ENCODE data around the gene HOXB3.

The HOXB3 gene

DNA sequence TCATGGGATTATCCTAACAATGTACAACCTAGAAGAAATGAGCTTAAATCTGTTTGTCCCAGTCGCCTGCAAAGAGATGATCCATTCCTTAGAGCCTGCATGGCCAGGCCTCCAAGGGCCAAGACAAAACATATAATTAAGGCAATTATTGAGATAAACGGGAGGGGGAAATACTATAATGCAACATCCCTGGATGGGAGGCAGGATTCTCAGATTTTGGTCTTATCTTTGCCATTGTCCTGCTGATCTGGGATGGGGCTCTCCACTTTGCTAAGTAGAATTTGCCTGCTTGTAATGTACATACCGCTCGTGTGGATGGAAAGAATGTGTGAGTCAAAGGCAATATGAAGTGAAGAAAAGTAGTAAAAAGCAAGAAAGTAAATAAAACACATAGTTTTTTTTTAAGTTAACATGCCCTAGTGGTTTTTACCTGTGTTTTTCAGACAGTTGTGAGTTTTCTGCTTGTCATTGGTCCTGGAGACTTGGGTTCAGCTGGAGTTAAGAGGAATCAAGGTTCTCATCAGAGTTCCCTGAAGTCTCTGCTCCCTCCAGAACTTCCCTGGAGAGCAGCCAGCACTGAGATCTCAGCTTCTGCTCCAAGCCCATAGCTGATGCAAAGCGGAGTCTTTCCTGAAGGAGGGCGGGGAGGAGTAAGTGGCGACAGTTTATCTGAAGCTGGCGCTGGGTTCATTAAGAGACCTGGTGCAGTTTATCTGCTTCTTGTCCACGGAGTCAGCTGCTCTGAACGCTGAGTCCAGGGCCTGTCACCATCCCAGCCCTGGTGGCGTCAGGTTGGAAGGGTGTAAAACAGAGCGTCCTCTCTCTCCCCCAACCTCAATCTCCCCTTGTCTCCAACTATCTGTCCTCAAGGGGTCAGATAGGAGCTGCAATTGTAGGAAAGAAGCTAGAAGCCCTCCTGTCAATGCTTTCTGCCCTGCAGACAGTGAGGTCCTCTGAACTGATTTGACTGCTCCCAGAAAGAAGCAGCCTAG lies 89.3 kb downstream of the HOXB3 start:
- no peak for DNase-seq (ENCODE audit: low read depth in 2 of 2)

DNA sequence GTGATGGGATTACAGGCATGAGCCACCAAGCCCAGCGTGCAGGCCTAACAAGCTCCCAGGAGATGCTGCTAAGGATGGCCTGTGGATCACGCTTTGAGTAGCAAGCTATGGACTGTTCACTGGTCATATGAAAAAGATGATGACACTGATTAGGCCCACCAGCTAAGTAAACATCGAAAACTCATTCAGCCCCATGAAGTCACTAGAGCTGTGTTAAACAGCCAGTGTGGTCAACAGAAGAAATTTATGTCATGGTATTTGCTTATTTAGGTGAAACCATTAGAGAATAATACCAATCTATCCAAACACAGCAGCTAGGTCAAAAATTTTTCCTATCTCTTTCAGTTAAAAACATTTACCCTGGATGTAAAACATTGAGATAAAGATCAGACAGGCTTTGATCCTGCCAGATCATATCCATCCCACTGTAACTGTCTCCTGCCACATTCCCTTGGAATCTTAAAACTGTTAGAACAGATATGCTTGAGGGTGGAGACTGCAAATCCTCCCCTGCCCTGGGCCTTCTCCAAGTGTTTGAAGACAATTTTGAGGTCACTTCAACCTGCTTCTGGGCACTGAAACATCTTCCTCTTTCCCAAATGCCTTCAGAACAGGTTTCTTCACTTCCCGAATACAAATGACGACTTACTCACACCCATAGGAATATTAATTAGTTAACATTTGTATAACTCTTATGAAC lies 90.2 kb downstream of the HOXB3 start:
- no peak for DNase-seq (ENCODE audit: low read depth in 2 of 2)

DNA sequence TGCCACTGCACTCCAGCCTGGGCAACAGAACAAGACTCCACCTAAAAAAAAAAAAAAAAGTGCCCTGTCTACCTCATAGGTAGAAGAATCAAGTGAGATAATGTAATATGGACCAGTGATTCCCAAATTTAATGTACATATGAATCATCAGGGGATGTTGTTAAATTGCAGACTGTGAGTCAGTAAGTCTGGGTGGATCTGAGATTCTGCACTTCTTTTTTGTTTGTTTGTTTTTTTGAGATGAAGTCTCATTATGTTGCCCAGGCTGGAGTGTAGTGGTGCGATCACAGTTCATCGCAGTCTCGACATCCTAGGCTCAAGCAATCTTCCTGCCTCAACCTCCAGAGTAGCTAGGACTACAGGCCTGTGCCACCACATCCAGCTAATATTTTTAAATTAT lies 90.8 kb downstream of the HOXB3 start:
- DNase-seq (ENCODE audit: low read depth in 2 of 2): no peak

Data from activated CD4-positive, alpha-beta T cell treated with anti-CD3 and anti-CD28 coated beads for 24 hours (primary cell).